HG02943 (cell line): Measurements from ENCODE around the gene ANKEF1.

Source experiments
- ATAC-seq: cut with Tn5 transposase; IDR thresholded peaks from one replicate; pipeline ENCODE4 v1.9.1; 2021; ENCODE audit warnings: mild to moderate bottlenecking, low read depth, moderate library complexity; ENCODE audit not compliant: unreplicated experiment

The ANKEF1 gene

GRCh38 chr20:10034717-10035571 lies at the start of gene ANKEF1:
TSS of gene ANKEF1 (plus strand) at chr20:10034987. CDS start at chr20:10038302, 3,315 bp downstream.
- peak; percentile 97 for ATAC-seq

- no peak for ATAC-seq
Measured at GRCh38 chr20:9985281-9985680, 49.5 kb upstream of the ANKEF1 start.

GRCh38 chr20:9985773-9986172 lies 49.0 kb upstream of the ANKEF1 start:
- no peak for ATAC-seq

- ATAC-seq, result no peak
Measured at GRCh38 chr20:9989066-9989724, 45.6 kb upstream of the ANKEF1 start.

- no peak for ATAC-seq
Measured at GRCh38 chr20:9993137-9993536, 41.6 kb upstream of the ANKEF1 start.

GRCh38 chr20:9994676-9995075 lies 40.1 kb upstream of the ANKEF1 start:
- no peak for ATAC-seq

GRCh38 chr20:9995510-9996272 lies 39.1 kb upstream of the ANKEF1 start:
- no peak for ATAC-seq

- ATAC-seq, result no peak
Measured at GRCh38 chr20:9996944-9997343, 37.8 kb upstream of the ANKEF1 start.

- no peak for ATAC-seq
Measured at GRCh38 chr20:9999645-10000044, 35.1 kb upstream of the ANKEF1 start.

- ATAC-seq, result no peak
Measured at GRCh38 chr20:10002866-10003265, 31.9 kb upstream of the ANKEF1 start.

- ATAC-seq, result no peak
Measured at GRCh38 chr20:10004900-10005299, 29.9 kb upstream of the ANKEF1 start.

- ATAC-seq, result no peak
Measured at GRCh38 chr20:10005885-10006284, 28.9 kb upstream of the ANKEF1 start.

- ATAC-seq, result no peak
Measured at GRCh38 chr20:10006447-10007090, 28.2 kb upstream of the ANKEF1 start.

- no peak for ATAC-seq
Measured at GRCh38 chr20:10007158-10007557, 27.6 kb upstream of the ANKEF1 start.

- no peak for ATAC-seq
Measured at GRCh38 chr20:10007747-10008146, 27.0 kb upstream of the ANKEF1 start.

- ATAC-seq, result no peak
Measured at GRCh38 chr20:10012464-10012863, 22.3 kb upstream of the ANKEF1 start.

- ATAC-seq, result no peak
Measured at GRCh38 chr20:10014431-10014830, 20.4 kb upstream of the ANKEF1 start.

- no peak for ATAC-seq
Measured at GRCh38 chr20:10020937-10021336, 13.8 kb upstream of the ANKEF1 start.

GRCh38 chr20:10022625-10023024 lies 12.2 kb upstream of the ANKEF1 start:
- ATAC-seq, result no peak

- no peak for ATAC-seq
Measured at GRCh38 chr20:10023911-10024310, 10.9 kb upstream of the ANKEF1 start.
